H1 (cell line): ENCODE measurements around the gene GFOD1.

Experiments
- GTF2F1 ChIP-seq: IDR thresholded peaks from 2 replicates; pipeline ENCODE4 v1.6.1; 2012; ENCODE audit warnings: low read depth, low read length, improper control_type of control experiment, borderline replicate concordance
- SP2 ChIP-seq: IDR thresholded peaks from 2 replicates; pipeline ENCODE4 v1.6.1; 2012; ENCODE audit warnings: mild to moderate bottlenecking, low read length, inconsistent platforms
- TF ChIP-seq, protein P1 (sequence below), 3 experiments: IDR thresholded peaks; 1 replicate in 2 of 3; 2 replicates in 1 of 3; pipeline versions ENCODE4 v1.5.1 to v1.6.1; 2011; ENCODE audit warnings: low read length in 3 of 3, mild to moderate bottlenecking in 3 of 3, inconsistent platforms in 2 of 3, low read depth in 1 of 3, moderate library complexity in 1 of 3; ENCODE audit not compliant: insufficient read depth in 1 of 3; ENCODE audit errors: control extremely low read depth in 1 of 3

- TF ChIP-seq, protein P1, sequence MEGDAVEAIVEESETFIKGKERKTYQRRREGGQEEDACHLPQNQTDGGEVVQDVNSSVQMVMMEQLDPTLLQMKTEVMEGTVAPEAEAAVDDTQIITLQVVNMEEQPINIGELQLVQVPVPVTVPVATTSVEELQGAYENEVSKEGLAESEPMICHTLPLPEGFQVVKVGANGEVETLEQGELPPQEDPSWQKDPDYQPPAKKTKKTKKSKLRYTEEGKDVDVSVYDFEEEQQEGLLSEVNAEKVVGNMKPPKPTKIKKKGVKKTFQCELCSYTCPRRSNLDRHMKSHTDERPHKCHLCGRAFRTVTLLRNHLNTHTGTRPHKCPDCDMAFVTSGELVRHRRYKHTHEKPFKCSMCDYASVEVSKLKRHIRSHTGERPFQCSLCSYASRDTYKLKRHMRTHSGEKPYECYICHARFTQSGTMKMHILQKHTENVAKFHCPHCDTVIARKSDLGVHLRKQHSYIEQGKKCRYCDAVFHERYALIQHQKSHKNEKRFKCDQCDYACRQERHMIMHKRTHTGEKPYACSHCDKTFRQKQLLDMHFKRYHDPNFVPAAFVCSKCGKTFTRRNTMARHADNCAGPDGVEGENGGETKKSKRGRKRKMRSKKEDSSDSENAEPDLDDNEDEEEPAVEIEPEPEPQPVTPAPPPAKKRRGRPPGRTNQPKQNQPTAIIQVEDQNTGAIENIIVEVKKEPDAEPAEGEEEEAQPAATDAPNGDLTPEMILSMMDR (IDR thresholded peaks at IDR 0.05; ENCODE audit: control extremely low read depth in 1 of 3, insufficient read depth in 1 of 3, low read depth in 1 of 3, low read length in 3 of 3), result no peak
- no peak for TF ChIP-seq GTF2F1
- TF ChIP-seq SP2, result no peak
Observed at GRCh38 chr6:13354331-13355042, 132.9 kb downstream of the GFOD1 start.
